ENCODE data around the gene TOGARAM2.
"Not testable (repeated sequence)": the region's sequence is repeated elsewhere in the genome, so short reads cannot be mapped to it uniquely, and the experiment has no call there.

The TOGARAM2 gene

DNA sequence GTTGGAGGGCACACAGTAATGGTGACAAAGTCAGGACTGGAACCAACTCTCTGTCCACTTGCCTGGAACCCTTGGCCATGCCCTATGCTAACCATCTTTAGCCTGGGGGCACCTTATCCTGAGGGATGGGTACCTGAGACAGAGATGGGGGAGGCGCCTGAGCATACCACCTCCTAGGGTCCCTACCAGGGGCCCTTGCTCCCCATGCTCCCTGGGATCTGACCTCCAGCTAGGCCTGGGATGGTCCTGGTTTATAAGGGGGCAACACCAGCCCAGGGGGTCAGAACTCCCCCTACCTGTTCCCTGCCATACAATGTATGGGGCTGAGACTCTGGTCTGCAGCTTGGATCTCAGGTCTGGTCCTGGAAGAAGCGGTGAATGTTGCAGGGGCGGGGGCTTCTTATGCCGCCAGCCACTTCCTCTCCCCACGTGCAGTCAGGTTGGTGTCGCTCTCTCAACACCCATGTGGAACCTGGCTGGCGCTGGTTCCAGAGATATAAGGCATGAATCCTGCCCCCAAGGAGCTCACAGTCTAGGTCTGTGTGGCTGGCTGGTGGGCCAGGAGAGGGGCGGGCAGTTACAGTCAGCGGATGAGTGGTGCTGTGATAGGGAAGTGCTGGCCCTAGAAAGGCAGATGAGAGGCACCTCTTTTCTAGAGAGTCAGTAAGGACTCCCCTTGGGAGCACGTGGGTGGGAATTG is 3.8 kb upstream of the TOGARAM2 start:
- no peak for DNase-seq

DNA sequence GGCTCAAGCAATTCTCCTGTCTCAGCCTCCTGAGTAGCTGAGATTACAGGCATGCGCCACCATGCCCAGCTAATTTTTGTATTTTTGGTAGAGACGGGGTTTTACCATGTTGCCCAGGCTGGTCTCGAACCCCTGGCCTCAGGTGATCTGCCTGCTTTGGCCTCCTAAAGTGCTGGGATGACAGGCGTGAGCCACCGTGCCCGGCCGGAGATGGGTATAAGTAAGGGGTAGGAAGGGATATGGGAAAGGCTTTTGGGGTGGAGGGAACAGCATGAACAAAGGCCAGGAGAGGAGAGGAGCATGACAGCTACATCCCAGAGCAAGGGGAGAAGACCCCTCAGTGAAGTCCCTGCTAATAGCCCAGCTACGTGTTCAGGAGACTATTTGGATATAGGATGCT is 3.1 kb upstream of the TOGARAM2 start:
- not testable (repeated sequence) for DNase-seq

- DNase-seq = no peak
These were observed 2.5 kb upstream of the TOGARAM2 start for GRCh38 chr2:28978606-28979005.

DNA sequence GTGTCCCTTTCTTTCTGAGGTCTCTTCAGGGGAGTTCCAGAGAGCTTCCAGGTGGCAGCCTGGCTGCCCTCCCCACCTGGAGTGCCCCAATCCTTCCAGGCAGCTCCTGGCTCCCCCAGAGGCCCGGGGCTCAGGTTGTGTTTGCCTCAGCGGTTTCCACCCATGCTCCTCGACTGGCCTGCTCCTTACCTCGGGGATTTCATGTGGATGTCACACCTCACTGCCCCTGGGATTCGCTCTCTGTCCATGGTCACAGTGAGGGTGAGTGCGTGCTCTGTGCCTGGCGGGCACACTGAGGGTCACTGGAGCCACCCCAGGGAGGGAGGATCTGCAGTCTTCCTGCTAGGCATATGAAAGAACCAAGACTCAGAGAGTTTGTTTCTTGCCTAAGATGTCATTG is 2.1 kb upstream of the TOGARAM2 start:
- DNase-seq = no peak

DNA sequence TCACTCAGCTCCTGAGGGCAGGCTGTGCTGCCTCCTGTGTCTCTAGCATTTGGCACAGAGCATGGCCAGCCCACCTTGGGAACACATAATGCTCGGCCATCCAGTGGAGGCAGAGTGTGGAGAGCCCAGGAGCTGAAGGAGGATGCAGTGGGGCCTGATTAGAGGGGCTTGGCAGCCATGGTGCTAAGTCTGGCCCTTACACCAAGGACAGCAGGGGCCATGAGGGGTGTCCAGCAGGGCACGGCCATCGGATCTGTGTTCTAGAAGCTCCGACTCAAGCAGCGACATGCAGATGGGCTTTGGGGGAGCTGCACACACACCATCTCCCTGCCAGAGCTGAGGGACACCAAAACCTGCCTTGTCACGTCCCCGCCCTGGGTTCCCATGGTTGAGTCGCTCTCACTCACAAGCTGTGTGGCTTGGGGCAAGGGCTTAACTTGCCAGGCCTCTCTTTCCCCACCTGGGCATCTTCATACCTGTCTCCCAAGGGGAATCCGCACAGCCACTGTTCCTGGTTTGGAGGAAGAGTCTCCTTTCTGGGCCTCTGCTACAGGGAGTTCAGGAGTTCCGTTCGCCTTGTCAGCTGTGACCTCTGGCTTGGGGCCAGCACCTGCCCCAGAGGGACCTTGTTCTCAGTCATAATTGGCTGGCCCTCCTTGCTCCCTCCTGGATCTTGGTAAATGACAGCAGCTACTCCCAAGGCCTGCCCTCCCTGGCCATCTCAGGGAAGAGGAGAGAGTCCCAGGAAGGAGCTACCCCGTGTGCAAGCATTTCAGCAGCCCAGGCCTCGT is 1.3 kb upstream of the TOGARAM2 start:
- DNase-seq = no peak

- DNase-seq = no peak
These were observed 606 bp upstream of the TOGARAM2 start for GRCh38 chr2:28980368-28981015.

- DNase-seq = no peak
These were observed 700 bp downstream of the TOGARAM2 start for GRCh38 chr2:28981620-28982376.

DNA sequence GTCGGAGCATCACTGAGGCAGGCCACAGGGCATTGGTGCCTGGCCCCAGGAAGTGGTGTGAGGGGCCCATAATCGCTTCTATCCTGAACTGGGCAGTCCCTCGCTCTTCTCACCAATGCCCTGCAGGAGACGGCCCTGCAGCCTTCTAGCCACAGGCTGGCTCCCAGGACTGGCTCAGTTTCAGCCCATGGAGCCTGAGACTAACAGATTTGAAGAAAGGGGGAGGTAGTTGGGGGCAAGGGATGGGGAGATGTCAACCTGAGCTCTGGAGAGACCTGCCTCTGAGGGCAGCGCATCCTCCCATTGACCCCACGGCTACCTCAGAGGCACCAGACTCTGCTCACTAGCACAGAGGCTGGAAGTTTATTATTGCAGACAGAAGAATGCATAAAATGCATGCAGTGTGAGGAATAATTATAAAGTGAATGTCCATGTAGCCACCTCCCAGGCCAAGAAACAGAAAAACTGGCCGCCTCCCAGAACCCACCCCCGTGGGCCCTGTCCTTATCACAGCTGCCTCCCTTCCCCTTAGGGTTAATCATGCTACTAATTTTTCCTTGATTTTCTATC is 1.4 kb downstream of the TOGARAM2 start:
- DNase-seq = no peak

DNA sequence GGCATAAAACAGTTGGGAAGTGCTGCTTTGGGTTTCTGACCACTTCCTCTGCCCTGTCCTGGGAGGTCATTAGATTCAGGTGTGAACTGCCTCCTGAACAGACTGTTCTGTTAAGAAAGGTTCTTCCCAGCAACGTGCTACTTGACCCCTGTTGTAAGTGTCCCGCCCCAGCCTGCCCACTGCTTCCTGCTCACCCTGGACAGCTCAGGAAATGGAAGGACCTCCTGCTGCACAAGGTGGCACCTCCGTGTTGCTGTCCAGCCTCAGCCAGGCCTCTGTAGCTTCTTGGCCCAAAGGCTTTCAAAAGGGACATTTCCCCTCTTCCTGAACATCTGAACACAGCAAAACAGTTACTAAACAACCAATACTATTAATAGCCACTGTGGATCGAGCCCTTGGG is 5.3 kb downstream of the TOGARAM2 start:
- DNase-seq = no peak

- DNase-seq = no peak
These were observed 8.9 kb downstream of the TOGARAM2 start for GRCh38 chr2:28989973-28990372.

DNA sequence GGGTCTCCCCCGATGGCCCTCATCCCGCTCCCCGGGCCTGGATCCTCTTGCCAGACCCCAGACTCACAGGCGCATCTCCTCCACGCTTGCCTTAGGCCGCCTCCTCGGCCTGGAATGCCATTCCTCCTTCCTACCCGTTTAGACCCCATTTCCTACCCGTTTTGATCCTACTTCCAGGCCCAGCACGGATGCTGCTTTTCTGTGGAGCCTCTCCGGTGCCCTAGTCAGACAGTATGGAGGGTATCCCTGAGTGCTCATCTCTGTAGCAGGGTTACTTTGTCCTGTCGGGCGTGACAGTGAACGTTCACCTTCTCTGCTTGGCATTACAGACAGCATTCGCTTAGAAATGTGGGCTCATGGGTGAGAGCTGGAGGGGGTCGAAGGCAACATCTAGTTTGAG is 9.3 kb downstream of the TOGARAM2 start:
- no peak for DNase-seq

- no peak for DNase-seq
These were observed 9.9 kb downstream of the TOGARAM2 start for GRCh38 chr2:28991021-28991420.

- DNase-seq = no peak
These were observed 10.4 kb downstream of the TOGARAM2 start for GRCh38 chr2:28991460-28991859.

GRCh38 chr2:28993206-28993960 is 12.3 kb downstream of the TOGARAM2 start:
- no peak for DNase-seq

- no peak for DNase-seq
These were observed 13.0 kb downstream of the TOGARAM2 start for GRCh38 chr2:28994074-28994473.

GRCh38 chr2:28994679-28995078 is 13.6 kb downstream of the TOGARAM2 start:
- DNase-seq = no peak

DNA sequence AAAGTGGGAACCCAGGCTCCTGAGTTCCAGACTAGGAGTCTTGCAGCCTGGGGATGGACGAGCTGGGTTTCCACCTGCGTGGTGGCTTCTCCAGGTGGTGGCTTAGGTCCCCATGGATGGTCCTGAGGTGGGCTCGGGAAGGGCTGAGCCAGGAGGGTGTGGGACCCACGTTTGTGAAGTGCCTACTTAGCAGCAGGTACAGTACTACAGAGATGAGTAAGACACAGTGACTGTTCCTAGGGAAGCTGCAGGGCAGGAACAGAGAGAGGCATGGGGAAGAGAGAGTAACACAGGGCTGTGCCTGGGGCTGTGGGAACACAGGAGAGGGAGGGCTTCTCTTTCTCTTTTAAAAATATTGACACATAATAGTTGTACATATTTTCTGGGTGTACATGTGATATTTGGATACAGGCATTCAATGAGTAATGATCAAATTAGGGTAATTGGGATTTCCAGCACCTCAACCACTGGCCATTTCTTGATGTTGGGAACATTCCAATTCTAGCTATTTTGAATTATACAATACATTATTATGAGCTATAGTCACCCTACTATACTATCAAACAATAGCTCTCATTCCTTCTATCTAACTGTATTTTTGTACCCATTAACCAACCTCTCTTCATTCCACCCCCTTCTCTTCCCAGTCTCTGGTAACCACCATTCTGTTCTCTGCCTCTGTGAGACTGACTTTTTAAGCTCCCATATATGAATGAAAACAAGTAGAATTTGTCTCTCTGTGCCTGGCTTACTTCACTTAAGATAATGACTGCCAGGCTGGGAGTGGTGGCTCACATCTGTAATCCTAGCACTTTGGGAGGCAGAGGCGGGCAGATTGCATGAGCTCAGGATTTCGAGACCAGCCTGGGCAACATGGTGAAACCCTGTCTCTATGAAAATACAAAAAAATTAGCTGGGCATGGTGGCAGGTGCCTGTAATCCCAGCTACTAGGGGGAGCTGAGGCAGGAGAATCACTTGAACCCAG is 15.0 kb downstream of the TOGARAM2 start:
- DNase-seq = no peak

DNA sequence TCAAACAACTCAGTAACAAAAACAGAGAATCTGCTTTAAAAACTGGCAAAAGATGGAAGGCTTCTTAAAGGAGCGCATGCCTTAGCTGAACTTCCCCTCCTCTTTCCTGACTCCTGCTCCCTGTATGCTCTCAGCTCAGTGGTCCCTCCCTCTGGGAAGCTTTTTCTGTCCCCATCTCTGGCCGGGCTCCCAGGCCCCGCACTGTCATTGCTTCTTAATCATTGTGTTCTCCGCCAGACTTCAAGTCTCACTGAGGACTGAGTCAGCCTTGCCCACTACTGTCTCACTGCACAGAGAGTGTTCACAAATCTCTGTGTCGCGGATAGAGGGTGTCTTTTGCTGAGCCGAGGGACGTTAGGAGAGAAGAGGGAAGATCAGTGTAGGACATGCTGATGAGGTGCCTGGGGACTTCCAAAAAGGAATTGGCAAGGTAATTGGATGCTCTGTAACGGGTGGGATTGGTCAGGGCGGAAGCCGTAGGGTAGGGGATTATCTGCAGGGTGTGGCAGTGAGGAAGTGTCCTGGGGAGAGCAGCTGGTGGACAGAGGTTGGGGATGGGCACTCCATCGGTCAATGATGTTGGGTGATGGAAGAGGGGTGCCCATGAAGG is 16.2 kb downstream of the TOGARAM2 start:
- DNase-seq = no peak

DNA sequence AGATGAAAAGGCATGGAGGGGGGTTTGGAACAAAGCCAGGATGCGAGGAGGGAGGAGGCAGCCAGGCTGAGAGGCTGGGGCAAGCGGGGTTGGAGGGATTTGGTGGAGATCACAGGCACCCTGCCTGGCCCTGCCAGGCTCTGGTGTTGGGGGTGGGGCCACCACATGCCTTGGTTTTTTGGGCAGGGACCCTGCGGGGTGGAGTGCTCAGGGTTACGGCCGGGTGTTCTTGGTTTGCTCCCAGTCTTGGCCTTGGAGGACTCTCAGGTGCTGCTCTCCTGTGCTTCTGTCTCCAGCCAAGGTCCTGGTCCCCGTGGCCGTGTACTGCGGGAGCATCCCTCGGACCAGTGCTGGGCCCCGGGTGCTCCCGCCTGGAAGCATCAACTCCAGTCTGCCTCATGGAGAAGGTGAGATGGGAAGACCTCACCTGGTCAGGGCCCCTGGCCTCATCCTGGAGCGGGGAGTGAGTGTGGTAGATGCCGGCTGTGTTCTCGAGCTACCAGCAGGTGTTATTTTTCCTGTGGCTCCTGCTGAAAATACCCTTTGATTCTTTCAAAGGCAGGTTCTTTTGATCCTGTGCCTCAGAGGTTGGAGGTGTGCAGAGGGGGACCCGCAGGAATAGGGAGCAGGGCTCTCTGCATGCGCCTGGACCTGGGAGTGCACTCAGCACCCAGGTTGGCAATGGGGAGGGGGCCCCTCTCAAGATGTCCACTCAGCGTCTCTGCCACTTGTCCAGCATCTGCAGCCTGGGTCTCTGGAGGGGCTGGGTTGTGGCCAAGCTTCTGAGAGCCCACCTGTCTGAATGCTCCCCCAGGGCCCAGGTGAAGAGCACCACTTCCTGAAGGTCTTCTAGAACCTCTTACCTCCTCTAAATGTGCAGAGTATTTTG is 17.0 kb downstream of the TOGARAM2 start:
- DNase-seq = no peak
